ENCODE results near the gene MITD1.
"Not testable (repeated sequence)": the region's sequence is repeated elsewhere in the genome, so short reads cannot be mapped to it uniquely, and the experiment has no call there.

The MITD1 gene

DNA sequence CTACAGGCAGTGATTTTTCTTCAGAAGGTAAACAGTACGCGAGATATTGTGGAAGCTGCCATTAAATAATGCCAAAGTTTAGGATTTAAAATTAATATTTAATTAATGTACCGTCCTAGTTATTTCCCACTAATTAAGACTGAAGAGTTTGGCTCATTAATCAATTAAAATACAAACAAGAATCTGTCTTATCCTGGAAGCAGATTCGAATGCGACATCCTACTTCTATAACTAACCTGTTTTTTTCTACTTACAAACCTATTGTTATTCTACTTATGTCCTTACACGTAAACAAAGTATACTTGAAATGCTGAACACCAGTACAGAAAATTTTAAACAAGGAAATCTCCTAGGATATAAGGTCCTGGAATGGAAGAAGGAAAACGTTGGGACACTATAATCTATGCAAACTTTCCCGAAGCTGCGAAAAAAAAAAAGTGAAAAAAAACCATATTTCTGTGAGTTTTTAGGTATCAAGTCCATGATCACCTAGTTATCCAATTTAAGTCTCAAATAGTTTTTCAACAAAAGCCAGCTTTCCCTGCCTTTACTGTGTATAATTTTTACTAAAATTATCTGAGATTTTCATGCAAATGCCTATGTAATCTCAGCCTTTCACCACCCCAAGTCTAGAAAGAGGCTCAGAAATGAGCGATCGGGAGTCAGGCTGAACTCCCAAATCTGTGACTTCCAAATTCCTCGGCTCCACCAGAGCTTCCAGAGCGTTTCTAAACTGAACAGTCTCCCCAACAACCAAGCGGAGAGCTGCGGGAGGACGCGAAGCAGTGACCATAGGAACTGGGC is 40.6 kb downstream of the MITD1 start:
- TF ChIP-seq, protein P1, sequence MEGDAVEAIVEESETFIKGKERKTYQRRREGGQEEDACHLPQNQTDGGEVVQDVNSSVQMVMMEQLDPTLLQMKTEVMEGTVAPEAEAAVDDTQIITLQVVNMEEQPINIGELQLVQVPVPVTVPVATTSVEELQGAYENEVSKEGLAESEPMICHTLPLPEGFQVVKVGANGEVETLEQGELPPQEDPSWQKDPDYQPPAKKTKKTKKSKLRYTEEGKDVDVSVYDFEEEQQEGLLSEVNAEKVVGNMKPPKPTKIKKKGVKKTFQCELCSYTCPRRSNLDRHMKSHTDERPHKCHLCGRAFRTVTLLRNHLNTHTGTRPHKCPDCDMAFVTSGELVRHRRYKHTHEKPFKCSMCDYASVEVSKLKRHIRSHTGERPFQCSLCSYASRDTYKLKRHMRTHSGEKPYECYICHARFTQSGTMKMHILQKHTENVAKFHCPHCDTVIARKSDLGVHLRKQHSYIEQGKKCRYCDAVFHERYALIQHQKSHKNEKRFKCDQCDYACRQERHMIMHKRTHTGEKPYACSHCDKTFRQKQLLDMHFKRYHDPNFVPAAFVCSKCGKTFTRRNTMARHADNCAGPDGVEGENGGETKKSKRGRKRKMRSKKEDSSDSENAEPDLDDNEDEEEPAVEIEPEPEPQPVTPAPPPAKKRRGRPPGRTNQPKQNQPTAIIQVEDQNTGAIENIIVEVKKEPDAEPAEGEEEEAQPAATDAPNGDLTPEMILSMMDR (IDR thresholded peaks at IDR 0.05; ENCODE audit: low read depth, low read length, missing control alignments), result no peak
- H3K4me3 ChIP-seq (replicated peaks; ENCODE audit: low read depth, low read length), result peak overlapping the region; percentile 73
- no peak for DNase-seq (ENCODE audit: extremely low read depth, low read depth)

DNA sequence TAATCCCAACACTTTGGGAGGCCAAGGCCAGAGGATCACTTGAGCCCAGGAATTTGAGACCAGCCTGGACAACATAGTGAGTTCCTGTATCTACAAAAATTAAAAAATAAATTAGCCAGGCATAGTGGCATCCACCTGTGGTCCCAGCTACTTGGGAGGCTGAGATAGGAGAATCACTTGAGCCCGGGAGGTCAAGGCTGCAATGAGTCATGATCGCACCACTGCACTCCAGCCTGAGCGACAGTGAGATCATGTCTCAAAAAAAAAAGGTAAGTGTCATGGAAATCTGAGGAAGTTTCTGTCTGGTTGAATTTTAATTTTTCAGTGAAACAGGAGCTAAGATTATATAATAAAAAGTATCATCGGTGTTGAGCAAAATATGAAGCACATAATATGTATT is 41.9 kb downstream of the MITD1 start:
- no peak overlapping the region for H3K4me3 ChIP-seq (replicated peaks; ENCODE audit: low read depth, low read length)
- no peak for DNase-seq (ENCODE audit: extremely low read depth, low read depth)
- TF ChIP-seq, protein P1 (IDR thresholded peaks at IDR 0.05; ENCODE audit: low read depth, low read length, missing control alignments), result no peak

DNA sequence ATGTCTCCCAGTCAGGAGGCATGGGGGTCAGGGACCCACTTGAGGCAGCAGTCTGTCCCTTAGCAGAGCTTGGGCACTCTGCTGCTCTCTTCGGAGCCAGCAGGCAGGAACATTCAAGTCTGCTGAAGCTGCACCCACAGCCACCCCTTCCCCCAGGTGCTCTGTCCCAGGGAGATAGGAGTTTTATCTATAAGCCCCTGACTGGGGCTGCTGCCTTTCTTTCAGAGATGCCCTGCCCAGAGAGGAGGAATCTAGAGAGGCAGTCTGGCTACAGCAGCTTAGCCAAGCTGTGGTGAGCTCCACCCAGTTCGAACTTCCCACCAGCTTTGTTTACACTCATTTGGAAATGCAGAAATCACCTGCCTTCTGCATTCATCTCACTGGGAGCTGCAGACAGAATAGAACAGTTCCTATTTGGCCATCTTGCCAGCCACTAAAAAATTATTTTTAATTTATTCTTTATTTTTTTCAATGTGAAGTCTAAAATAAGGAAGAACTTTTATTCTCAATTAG is 45.8 kb downstream of the MITD1 start:
- DNase-seq (ENCODE audit: extremely low read depth, low read depth); H3K4me3 ChIP-seq (replicated peaks; ENCODE audit: low read depth, low read length): not testable (repeated sequence)

DNA sequence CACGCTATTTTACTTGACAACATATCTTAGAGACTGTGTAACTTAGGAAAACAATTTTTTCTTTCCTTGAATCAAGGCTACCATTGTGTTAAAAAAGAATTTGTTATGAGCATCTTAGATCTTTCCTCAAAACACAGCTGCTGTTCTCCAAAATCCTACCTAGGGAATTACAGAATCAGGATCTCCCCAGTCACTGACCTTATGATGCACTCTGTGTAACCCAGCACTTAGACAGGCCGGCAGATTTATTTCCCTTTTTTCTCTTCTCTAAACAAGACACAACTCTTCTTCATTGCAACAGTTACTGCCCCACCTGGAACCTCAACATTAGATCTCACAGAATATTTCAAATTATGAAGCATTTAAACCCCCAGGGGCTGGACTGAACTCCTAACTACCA is 52.9 kb downstream of the MITD1 start:
- no peak for DNase-seq (ENCODE audit: extremely low read depth, low read depth)
- no peak overlapping the region for H3K4me3 ChIP-seq (replicated peaks; ENCODE audit: low read depth, low read length)
- TF ChIP-seq, protein P1 (IDR thresholded peaks at IDR 0.05; ENCODE audit: low read depth, low read length, missing control alignments), result no peak

All from HFF-Myc (cell line).